Effector memory CD4-positive, alpha-beta T cell (primary cell): Measurements from ENCODE around the gene RAB20.

Source experiments
- DNase-seq, 3 donors: peaks; one replicate each; pipeline ENCODE4 v3.0.0-alpha.2; 2020
- H3K27ac ChIP-seq: 2 replicates; pipeline ENCODE4 v1.7.0; 2013; ENCODE audit warnings: mild to moderate bottlenecking, low read length, moderate library complexity; ENCODE audit not compliant: insufficient read depth, poor library complexity, severe bottlenecking
- H3K27me3 ChIP-seq: replicated peaks from 2 replicates; pipeline ENCODE4 v1.7.0; 2013; ENCODE audit warnings: mild to moderate bottlenecking, low read length; ENCODE audit not compliant: insufficient read depth, control insufficient read depth, poor library complexity, severe bottlenecking
- H3K36me3 ChIP-seq: 2 replicates; pipeline ENCODE4 v1.7.0; 2013; ENCODE audit warnings: mild to moderate bottlenecking, low read length, moderate library complexity; ENCODE audit not compliant: control insufficient read depth, insufficient read depth
- H3K4me1 ChIP-seq: 2 replicates; pipeline ENCODE4 v1.7.0; 2013; ENCODE audit warnings: low read length, mild to moderate bottlenecking; ENCODE audit not compliant: control insufficient read depth, insufficient read depth, poor library complexity, severe bottlenecking
- H3K4me3 ChIP-seq: 2 replicates; pipeline ENCODE4 v1.7.0; 2013; ENCODE audit warnings: low read length, low read depth, mild to moderate bottlenecking; ENCODE audit not compliant: insufficient read depth, poor library complexity, severe bottlenecking
- H3K9me3 ChIP-seq: 2 replicates; pipeline ENCODE4 v1.7.0; 2013; ENCODE audit warnings: mild to moderate bottlenecking, low read length, moderate library complexity; ENCODE audit not compliant: control insufficient read depth

Gene RAB20

GRCh38 chr13:110555601-110556223, 5.8 kb downstream of the RAB20 start:
- Histone ChIP-seq H3K4me1 (no peaks in the 10 kb centered on the region), H3K36me3 (no peaks in the 10 kb centered on the region), H3K4me3 (no peak overlapping the region), H3K9me3 (no peaks in the 10 kb centered on the region), H3K27me3 (no peaks in the 10 kb centered on the region), H3K27ac (no peak overlapping the region)
- DNase-seq = no peak

- no peak for DNase-seq
- Histone ChIP-seq H3K9me3 (no peaks in the 10 kb centered on the region), H3K4me3 (no peak overlapping the region), H3K36me3 (no peaks in the 10 kb centered on the region), H3K27ac (no peak overlapping the region), H3K27me3 (no peaks in the 10 kb centered on the region), H3K4me1 (no peaks in the 10 kb centered on the region)
Measured at GRCh38 chr13:110554946-110555345, 6.6 kb downstream of the RAB20 start.

- Histone ChIP-seq H3K4me3 (no peak overlapping the region), H3K4me1 (no peaks in the 10 kb centered on the region), H3K36me3 (no peaks in the 10 kb centered on the region), H3K27ac (no peak overlapping the region), H3K27me3 (no peaks in the 10 kb centered on the region), H3K9me3 (no peaks in the 10 kb centered on the region)
- no peak for DNase-seq
Measured at GRCh38 chr13:110554227-110554836, 7.2 kb downstream of the RAB20 start.

GRCh38 chr13:110553417-110553816, 8.1 kb downstream of the RAB20 start:
- Histone ChIP-seq H3K27ac (no peak overlapping the region), H3K4me1 (no peaks in the 10 kb centered on the region), H3K27me3 (no peaks in the 10 kb centered on the region), H3K36me3 (no peaks in the 10 kb centered on the region), H3K4me3 (no peak overlapping the region), H3K9me3 (no peaks in the 10 kb centered on the region)
- DNase-seq = no peak

- H3K9me3 ChIP-seq = no peaks in the 10 kb centered on the region
- no peaks in the 10 kb centered on the region for H3K36me3 ChIP-seq
- H3K4me3 ChIP-seq = no peak overlapping the region
- H3K27ac ChIP-seq = no peak overlapping the region
- no peak for DNase-seq
- no peaks in the 10 kb centered on the region for H3K4me1 ChIP-seq
- no peaks in the 10 kb centered on the region for H3K27me3 ChIP-seq
Measured at GRCh38 chr13:110552767-110553166, 8.8 kb downstream of the RAB20 start.

- H3K4me3 ChIP-seq = no peak overlapping the region
- no peaks in the 10 kb centered on the region for H3K4me1 ChIP-seq
- no peak overlapping the region for H3K27ac ChIP-seq
- DNase-seq = no peak
- H3K27me3 ChIP-seq = no peaks in the 10 kb centered on the region
- H3K36me3 ChIP-seq = no peaks in the 10 kb centered on the region
- H3K9me3 ChIP-seq = no peaks in the 10 kb centered on the region
Measured at GRCh38 chr13:110551284-110551683, 10.2 kb downstream of the RAB20 start.

GRCh38 chr13:110549795-110550160, 11.7 kb downstream of the RAB20 start:
- Histone ChIP-seq H3K4me1 (no peaks in the 10 kb centered on the region), H3K27ac (no peak overlapping the region), H3K27me3 (no peaks in the 10 kb centered on the region), H3K36me3 (no peaks in the 10 kb centered on the region), H3K4me3 (no peak overlapping the region), H3K9me3 (no peaks in the 10 kb centered on the region)
- DNase-seq = no peak

- no peak overlapping the region for H3K4me3 ChIP-seq
- no peaks in the 10 kb centered on the region for H3K9me3 ChIP-seq
- no peaks in the 10 kb centered on the region for H3K4me1 ChIP-seq
- H3K27ac ChIP-seq = no peak overlapping the region
- H3K27me3 ChIP-seq = no peaks in the 10 kb centered on the region
- H3K36me3 ChIP-seq = no peaks in the 10 kb centered on the region
- DNase-seq = no peak
Measured at GRCh38 chr13:110548891-110549794, 12.4 kb downstream of the RAB20 start.

GRCh38 chr13:110546926-110547325, 14.6 kb downstream of the RAB20 start:
- Histone ChIP-seq H3K9me3 (no peaks in the 10 kb centered on the region), H3K27ac (no peak overlapping the region), H3K4me3 (no peak overlapping the region), H3K27me3 (no peaks in the 10 kb centered on the region), H3K36me3 (no peaks in the 10 kb centered on the region), H3K4me1 (no peaks in the 10 kb centered on the region)
- DNase-seq = no peak

- H3K27ac ChIP-seq = no peak overlapping the region
- no peak overlapping the region for H3K4me3 ChIP-seq
- no peaks in the 10 kb centered on the region for H3K36me3 ChIP-seq
- DNase-seq = no peak
- H3K4me1 ChIP-seq = no peaks in the 10 kb centered on the region
- H3K9me3 ChIP-seq = no peaks in the 10 kb centered on the region
- no peaks in the 10 kb centered on the region for H3K27me3 ChIP-seq
Measured at GRCh38 chr13:110546378-110546777, 15.1 kb downstream of the RAB20 start.
